ENCODE measurements around the gene PKHD1.
"Not testable (repeated sequence)": the region's sequence is repeated elsewhere in the genome, so short reads cannot be mapped to it uniquely, and the experiment has no call there.

Gene PKHD1

DNA sequence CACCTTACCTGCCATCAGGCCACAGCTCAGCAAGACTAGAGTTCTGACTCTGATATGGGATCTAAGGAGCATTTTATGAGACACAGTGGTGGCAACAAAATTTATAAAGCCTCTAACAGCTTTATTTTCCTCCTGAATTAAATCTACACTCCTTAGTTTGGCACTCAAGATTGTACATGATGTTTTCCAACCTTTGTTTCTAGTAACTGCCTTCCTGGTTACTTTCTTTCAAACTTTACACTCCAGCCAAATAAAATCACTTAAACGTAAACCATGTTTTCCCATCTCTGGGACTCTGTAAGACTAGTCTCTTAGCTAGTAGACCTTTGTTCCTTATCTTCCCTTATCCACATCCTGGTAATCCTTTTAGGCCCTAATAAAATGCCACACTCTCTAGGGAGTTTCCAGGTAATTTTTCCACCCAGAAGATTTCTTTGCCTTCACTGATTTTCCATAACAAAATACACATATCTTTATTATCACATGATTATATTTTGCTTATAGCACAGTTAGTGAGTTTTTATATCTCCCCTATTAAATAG is 92.1 kb downstream of the PKHD1 start:
- DNase-seq (ENCODE audit: low read depth, low spot score), result no peak

DNA sequence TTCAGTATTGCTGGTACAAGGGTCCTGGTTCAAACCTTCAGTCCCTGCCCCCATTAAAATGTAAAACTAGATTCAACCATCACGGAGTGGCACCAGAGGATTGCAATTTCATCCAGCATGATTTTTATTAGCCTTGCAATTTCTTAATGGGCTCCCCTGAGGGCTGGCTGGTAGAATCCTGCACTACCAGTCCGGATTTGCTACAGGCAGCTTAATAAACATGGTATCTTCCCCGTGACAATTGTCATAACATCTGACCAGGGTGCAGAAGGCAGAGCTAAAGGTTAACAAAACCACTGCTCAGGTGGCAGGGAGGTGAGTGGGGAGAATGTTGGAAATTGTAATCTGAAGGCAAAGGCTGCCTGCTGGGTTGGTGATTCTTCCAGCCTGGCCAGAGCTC is 94.5 kb downstream of the PKHD1 start:
- DNase-seq (ENCODE audit: low read depth, low spot score), result no peak

DNA sequence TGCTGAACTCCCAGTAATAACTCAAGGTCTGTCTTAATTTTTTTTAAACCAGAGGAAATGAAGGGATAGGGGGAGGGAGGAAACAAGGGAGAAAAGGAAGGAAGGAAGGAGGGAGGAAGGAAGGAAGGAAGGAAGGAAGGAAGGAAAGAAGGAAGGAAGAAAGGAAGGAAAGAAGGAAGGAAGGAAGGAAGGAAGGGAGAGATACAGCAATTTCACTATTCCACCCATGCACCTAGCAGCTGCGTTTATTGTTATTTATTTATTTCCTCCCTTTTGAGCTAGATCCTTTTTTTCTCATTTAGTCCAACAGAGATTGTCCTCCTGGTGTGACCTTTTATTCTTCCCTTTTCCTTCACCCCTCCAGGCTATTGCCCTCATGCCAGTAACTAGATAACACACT is 97.6 kb downstream of the PKHD1 start:
- no peak for DNase-seq (ENCODE audit: low read depth, low spot score)

DNA sequence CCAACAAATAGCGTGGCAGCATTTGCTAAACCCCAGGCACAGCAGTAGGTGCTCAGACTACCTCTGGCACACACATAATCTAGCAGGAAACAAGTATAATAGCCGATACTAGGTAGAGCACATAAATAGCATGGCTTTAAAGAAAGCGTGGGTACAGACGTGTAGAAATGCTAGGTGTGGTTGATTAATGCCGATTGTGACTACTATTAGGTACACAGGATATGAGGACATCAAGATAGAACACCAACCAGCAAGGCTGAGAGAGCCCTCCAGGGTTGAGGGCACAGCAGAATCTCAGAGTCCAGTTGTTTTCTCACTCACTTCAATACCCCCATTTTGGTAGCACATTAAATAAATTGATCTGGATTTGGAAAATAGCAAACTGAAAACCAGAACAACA is 100.5 kb downstream of the PKHD1 start:
- no peak for DNase-seq (ENCODE audit: low read depth, low spot score)

DNA sequence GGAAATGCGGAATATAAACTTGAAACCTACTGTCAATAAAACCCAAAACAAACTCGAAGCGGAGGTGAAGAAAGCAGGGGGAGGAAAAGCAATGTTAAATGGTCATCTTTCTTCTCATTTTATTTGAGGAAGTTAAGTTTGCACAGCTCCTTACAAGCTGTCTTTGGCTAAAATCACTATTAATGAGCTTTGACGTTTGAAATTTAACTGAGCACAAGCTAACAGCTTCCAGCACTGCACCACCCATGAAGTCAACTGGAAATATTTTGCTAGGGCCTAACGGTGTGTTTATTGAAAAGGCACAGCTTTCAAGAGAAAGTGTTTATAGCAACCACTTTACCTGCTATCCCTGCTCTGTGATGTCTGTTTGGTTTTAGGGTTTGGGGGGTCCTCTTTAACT is 103.8 kb downstream of the PKHD1 start:
- DNase-seq (ENCODE audit: low read depth, low spot score), result no peak

DNA sequence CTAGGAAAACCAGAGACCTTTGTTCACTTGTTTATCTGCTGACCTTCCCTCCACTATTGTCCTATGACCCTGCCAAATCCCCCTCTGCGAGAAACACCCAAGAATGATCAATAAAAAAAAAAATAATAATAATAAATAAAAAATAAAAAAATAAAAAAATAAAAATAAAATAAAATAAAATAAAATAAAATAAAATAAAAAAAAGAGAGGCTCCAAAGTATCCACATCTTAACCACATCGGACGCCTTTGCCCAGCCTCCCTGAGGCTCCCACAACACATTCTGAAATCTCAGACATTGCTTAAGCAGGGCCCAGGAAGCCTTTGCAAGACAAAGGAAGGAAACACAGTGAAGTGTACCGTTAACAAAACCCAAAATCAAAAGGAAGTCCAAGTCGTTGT is 104.7 kb downstream of the PKHD1 start:
- not testable (repeated sequence) for DNase-seq (ENCODE audit: low read depth, low spot score)

DNA sequence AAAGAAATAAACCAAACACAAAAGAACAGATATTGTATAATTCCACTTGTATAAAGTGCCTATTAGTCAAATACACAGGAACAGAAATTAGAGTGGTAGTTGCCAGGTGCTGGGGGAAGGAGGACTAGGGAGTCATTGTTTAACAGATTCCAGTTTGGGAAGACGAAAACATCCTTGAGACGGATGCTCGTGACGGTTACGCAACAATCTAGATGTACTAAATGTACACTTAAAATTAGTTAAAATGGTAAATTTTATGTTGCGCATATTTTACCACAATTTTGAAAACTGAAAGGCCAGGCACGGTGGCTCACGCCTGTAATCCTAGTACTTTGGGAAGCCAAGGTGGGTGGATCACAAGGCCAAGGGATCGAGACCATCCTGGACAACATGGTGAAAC is 111.0 kb downstream of the PKHD1 start:
- no peak for DNase-seq (ENCODE audit: low read depth, low spot score)

DNA sequence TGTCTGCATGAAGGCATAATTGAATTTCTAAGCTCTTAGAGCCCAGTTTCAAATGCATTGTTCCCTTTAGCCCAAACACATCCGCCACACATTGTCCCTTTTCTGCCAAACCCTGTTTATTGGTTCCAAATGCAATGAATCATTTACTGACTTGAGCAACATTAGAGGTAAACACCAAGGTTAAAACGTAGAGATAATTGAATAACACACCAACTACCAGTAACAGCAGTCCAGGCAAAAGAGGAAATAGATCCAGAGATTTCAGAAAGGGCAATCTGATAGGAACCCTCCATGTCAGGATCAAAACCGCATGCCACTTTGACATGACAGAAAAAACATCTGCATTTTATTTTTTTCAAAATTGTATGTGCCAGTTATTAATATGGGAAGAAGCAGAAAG is 114.8 kb downstream of the PKHD1 start:
- no peak for DNase-seq (ENCODE audit: low read depth, low spot score)

DNA sequence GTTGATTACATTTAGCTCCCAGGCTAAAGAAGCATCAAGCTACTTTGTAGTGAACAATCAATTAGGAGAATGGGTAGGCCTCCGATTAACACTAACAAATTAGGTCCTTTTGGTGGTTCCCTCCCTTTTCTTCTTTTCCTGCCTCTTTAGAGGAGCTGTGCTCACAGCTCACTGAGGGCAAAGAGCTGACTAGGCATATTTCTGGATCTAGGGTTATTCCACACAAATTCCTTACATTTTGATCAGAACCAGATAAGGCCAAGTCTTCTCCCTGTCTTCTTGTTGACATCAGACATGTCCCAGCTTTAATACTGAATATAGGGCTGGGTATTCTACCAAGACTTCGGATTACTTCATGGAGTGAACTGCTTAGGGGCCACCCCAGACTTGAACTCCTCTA is 119.1 kb downstream of the PKHD1 start:
- DNase-seq (ENCODE audit: low read depth, low spot score), result no peak

DNA sequence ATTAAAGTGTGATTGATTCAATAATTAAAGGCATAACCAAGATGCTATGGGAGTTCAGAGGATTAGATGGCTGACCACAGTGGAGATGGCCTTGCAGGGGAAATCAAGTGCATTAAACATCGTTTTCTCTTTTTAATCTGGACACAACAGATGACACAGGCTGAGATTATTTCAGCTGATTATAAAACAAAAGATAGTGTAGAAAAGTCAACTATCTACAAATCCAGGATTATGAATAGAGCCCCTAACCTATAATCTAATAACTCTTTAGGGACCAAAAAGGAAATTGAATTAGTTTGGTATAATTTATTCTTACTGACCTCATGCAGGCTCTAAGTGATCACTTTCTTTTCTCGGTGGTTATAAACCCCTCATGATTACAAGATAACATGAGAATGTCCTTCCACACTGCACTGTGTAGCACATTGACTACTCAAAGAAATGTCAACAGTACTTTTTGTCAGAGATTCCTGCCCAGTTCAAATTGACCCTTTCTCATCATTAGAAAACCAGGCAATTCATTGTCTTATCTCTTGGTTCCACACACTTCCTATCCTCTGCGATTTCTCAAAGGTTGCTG is 122.1 kb downstream of the PKHD1 start:
- DNase-seq (ENCODE audit: low read depth, low spot score), result no peak

DNA sequence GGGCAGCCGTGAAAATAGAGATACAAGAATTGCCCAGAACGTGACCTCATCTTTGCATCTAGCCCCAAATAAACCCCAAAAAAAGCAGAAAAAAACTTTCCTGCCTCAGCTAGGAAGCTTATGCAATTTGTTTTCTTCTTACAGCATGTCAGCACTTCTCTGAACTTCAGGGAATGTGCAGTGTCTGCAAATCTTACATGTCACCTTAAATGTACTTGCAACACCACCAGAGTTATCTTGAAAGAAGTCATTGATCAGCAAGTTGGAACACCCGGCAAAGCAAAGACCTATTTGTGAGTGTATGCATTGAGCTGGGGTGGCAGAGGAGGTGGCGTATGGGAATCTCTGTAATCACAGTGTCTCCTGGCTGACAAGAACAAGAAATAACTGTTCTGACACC is 123.4 kb downstream of the PKHD1 start:
- no peak for DNase-seq (ENCODE audit: low read depth, low spot score)

DNA sequence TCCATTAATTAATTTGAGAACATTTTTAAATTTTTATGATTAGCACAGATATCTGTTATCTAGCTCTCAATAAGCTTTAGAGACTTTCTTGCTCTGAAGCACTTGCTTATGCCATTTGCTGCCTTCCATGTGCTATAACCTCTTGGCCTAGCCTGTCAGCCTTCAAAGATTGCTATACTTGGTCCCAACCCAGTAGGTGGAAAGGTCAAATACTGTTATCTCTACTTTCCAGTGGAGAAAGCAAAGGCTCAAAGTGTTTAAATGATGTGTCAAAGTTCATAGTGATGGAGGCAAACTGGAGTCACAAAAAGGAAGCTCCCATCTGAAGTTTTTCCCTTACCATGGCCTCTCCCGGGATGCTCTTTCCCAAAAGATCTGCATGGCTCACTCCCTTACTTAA is 125.1 kb downstream of the PKHD1 start:
- no peak for DNase-seq (ENCODE audit: low read depth, low spot score)

DNA sequence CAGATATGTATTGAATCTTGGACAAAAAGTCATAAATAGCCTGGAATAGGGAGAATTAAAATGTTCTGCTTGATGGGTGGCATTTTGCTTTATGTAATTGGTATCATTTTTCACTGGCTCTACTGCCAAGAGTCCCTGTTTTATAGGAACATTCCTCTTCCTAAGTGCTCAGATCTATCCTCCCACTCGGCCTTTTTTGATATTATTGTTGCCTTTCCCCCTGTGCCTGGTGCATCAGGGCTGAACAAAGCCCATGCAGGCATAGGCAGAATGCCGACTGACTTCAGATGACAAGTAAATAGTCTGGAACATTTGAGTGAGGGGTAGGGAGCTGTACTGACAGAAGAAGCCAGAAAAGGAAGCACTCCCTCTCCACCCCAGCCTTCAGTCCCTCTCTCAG is 127.0 kb downstream of the PKHD1 start:
- DNase-seq (ENCODE audit: low read depth, low spot score), result no peak

DNA sequence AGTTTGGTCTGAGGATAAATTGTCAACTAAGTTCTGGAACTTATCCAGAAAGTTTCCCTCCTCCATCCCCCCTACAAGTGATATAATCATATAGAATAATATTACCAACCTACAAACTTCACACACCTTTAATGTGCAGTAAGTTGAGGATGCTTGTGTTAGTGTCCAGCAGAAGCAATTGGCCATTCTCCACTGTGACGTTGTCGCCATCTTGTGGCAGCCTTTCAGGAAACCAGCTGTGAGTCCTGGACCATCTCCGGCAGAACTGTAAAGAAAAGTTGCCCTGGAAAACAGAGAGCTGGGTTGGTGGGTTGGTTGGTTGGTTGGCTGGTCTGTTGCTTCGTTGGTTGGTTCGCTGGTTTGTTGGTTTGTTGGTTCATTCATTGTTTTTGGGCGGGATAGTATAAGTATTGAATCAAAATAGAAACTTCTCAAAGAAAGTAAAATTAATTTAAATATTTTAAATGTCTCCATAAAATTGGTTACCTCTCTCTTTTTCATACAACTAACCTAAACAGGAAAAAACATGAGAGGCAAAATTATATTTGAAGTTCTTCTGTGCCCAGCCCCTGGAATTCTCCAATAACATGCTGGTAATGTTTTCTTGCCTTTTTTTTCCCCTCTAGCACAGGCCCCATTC is 127.5 kb downstream of the PKHD1 start:
- DNase-seq (ENCODE audit: low read depth, low spot score), result no peak

DNA sequence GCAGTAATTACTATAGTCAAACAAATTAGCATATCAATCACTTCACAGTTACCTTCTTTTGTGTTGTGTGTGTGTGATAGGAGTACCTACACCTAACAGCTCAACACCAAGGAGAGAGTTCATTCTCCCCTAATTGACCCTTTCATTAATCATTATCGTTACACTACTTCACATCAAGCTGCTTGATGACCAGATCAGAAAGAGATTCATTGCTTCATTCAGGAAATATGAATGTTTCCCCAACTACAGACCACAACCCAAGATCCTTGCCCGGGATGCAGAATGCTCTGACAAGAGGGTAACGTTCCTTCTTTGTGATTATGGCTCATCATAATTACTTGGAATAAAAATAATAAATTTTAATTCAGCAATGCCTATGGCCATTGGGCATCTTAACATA is 132.7 kb downstream of the PKHD1 start:
- DNase-seq (ENCODE audit: low read depth, low spot score), result no peak

DNA sequence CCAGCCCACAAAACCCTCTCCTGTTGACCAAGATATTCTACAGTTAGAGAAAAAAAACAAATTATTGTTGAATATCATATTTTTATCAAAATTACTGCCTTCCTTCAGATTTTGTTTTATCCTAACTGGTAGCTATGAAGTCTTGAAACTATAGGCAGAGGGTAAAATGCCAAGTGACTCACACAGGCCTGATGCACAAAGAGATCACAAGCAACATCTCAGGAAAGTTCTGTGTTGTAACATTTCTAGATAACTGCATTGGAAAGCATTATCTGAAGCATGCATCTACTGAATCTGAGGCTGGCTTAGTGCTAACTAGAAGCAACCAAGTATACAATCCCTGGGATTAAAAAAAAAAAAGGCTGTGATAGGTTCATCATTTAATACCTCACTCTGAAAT is 134.2 kb downstream of the PKHD1 start:
- DNase-seq (ENCODE audit: low read depth, low spot score), result no peak

DNA sequence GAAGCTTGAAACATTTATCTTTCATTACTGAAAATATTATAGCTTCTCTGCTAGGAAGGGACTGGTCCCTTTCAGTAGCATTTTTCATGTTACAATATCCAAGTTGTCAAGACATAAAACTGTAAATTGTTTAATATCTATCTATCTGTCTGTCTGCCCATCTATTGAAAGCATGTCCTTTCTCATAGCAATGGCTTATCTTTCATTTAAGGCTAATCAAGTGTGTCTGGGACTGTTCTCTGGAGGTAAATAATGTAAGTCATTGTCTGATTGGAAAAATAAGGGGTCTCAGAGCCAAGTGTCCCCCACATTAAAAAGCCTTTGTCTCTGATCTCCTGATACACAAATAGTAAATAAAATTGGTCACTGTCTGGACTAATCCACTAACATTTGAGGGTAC is 135.5 kb downstream of the PKHD1 start:
- DNase-seq (ENCODE audit: low read depth, low spot score), result no peak

DNA sequence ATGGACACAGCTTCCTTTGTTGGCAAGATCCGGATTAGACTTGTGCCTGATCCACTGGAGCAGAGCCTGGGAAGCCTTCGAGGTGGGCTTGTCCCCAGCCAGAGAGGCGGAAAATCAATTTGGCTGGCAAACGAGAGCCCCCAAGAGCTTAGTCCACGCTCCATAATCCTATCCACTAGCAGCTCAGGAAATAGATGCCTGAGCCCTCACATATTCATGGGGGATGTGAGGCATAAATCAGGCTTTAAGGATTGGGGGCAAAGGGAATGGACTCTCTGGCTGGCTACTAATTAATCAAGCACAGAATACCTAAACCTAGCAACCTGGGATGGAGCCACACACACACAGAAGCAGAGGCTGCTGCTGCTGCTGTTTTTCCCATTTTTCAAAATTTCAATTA is 137.9 kb downstream of the PKHD1 start:
- DNase-seq (ENCODE audit: low read depth, low spot score), result no peak

DNA sequence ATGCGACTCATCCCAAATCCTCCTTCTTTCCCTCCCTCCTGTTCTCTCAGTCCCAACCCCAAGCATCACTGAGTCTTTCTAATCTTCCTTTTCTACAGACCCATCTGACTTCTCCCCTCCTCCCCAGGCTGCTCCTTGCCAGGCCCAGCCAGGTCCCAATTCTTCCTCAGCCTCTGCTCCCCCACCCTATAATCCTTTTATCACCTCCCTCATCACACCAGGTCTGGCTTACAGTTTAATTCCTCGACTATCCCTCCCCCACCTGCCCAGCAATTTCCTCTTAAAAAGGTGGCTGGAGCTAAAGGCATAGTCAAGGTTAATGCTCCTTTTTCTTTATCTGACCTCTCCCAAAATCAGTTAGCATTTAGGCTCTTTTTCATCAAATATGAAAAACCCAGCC is 147.7 kb downstream of the PKHD1 start:
- DNase-seq (ENCODE audit: low read depth, low spot score), result not testable (repeated sequence)

DNA sequence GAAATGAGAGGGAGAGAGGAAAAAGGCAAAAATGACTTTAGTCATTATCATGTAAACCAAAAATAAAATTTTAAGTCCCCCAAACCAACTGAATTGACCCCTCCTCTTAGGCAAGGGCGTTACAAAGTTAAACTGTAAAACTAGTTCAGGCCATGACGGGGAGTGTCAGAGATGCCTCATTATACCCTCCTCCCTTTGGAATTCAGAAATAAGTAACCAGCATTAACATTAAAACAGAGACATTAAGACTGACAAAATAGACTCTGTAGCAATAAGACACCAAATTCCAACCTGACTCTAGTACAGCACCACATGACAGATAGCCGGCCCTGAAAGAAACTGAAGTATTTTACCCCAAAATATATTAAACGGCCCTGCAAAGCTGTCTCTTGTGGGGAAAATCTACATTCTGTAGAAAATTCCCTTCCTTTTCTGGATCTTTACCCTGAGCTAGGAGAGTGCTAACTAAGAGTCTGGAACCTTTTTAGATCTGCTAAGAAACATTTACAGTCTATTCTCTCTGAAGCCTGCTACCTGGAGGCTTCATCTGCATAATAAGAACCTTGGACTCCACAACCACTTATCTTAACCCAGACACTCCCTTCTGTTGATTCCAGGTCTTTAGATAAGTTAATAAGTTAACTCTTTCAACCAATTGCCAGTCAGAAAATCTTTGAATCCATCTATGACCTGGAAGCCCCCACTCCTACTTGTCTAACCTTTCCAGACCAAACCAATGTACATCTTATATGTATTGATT is 150.7 kb downstream of the PKHD1 start:
- DNase-seq (ENCODE audit: low read depth, low spot score), result no peak

DNA sequence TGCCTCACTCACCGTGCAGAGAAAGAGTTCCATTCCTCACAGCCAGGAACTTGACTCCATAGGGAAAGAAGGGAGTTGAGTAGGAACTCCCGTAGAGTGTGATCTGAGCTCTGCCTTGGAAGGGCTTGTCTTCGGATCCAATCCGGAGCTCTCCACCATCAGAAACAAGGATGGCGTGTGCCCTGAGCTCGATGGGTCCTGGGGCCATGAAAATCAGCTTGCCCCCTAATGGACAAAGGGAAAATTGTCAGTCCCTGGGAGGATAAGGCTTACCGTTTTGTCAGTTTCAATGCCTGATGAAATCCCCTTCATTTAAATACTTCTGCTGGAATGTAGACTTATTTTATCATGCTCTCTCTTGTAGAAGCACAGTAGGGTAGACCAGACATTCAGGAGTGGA is 153.3 kb downstream of the PKHD1 start:
- DNase-seq (ENCODE audit: low read depth, low spot score), result no peak

DNA sequence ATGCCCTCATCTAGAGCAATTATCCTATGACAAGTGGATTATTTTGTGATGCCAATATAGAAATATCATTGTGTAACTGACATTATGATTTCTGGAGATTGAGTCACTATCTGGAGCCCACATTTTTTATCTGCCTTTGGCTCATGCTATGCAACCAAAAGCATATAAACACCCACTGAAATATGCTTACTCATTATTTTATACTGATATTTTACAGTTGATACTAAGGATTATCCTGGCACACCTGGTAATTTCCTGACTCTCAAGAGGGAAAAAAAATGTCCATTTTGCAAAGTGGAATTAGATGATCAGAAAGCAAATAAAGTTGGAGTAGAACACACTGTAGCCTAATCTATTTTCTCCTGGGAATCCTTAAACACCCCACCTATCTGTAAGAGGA is 154.5 kb downstream of the PKHD1 start:
- no peak for DNase-seq (ENCODE audit: low read depth, low spot score)

DNA sequence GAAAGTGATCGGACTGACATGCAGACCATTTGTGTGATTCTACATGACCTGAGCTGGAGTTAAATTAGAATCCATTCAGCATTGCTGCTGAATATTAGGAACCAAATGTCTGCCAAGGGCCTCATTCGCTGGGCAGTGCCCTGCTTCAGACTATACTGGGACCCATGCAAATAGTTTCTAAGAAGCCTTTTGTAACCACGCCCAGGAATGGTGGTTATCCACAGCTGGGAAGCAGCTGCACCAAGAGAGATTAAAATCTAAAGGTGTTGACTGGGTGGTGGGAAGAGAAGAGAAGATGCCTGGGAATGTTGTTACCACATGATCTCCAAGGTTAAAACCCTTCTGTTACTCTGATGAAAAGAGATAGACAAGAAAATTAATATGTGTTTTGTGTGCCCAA is 156.8 kb downstream of the PKHD1 start:
- no peak for DNase-seq (ENCODE audit: low read depth, low spot score)

Measured in activated naive CD8-positive, alpha-beta T cell treated with anti-CD3 and anti-CD28 coated beads, Interleukin-2, amount 50 U/mL, for 16 hours (primary cell).